ENCODE data around the gene SF3A2. TPM values are rescaled to one million over a fixed set of nuclear protein-coding genes. Genes with fewer than 3 reads are reported as not detected.

Gene SF3A2
- total RNA-seq, 6 experiments from 2014 or later, result 48.7 to 60.6 (median 54.8) TPM

DNA sequence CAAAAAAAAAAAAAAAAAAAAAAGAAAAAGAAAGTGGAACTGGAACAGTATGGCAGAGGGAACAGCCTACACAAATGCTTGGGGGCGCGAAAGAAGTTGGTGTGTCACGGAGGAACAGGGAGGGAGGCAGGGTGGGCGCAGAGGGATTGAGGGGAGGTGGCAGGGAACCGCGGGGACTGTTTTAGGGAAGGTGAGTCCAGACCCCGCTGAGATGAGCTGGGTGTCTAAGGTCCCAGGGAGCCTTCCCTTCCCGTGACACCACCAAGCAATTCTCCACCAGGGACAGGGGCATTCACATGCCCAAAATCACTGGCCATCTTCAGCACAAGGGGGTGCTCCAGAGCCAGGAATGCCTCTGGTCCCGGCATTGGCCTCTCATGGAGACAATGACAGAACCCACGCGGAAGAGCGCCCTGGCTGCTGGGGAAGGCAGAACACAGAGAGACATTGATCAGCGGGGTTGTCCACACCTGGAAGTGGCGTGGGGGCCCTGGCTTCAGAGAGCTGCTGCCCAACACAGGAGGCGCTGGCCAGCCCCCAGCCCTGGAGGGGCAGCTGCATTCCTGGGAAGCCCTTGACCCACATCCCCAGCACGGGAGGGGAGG, 38.4 kb downstream of the SF3A2 start:
- TF ChIP-seq, protein P1, sequence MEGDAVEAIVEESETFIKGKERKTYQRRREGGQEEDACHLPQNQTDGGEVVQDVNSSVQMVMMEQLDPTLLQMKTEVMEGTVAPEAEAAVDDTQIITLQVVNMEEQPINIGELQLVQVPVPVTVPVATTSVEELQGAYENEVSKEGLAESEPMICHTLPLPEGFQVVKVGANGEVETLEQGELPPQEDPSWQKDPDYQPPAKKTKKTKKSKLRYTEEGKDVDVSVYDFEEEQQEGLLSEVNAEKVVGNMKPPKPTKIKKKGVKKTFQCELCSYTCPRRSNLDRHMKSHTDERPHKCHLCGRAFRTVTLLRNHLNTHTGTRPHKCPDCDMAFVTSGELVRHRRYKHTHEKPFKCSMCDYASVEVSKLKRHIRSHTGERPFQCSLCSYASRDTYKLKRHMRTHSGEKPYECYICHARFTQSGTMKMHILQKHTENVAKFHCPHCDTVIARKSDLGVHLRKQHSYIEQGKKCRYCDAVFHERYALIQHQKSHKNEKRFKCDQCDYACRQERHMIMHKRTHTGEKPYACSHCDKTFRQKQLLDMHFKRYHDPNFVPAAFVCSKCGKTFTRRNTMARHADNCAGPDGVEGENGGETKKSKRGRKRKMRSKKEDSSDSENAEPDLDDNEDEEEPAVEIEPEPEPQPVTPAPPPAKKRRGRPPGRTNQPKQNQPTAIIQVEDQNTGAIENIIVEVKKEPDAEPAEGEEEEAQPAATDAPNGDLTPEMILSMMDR (IDR thresholded peaks at IDR 0.05), result peak; percentile 78
- H3K9me3 Mint-ChIP-seq, result no peaks in the 10 kb centered on the region
- peaks cover 29% of the 10 kb centered on the region for H3K27me3 Mint-ChIP-seq (ENCODE audit: insufficient read depth)
- H3K4me3 Mint-ChIP-seq, result peak overlapping the region; percentile 71
- peak; percentile 70 for DNase-seq
- peaks cover 30% of the 10 kb centered on the region for H3K36me3 Mint-ChIP-seq (ENCODE audit: low read depth)
- H3K27ac Mint-ChIP-seq, result peak overlapping the region; percentile 73
- peaks cover 36% of the 10 kb centered on the region for H3K4me1 Mint-ChIP-seq (ENCODE audit: low read depth)

DNA sequence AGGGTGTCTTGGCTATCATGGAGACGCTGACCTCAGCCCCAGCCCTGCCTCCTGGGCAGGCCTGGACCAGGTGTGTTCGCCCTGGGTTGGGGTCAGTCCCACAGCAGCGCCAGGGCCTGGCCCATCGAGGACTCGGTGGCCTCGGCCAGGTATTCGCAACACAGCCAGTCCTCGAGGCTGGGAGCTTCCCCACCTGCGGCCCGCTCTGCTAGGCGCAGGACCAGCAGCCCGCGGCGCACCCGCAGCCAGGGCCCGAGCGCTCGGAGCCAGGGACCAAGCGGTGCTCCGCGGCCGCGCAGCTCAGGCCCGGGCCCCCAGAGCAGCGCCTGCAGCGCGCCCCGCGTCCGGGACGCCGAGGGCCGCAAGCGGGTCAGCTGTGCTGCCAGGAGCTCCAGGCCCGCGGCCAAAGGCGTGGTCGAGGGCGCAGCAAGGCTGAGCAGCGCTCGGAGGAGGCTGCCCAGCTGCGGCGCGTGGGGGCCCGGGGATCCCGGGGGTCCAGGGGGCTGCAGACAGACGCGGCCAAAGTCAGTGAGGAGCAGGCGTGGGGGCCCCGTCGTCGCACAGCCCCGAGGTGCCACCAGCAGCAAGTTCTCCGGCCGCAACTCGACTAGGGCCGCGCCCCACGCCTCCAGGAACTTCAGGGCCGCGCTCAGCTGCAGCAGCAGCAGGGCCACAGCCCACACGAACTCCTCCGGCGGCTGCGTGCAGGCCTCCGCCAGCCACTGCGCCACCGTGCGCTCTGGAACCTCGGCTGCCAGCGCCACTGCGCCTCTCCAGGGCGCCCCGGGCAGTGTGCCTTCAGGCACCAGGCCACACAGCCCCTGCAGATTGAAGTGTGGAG, 39.2 kb downstream of the SF3A2 start:
- Mint-ChIP-seq H3K27ac (no peak overlapping the region), H3K4me1 (ENCODE audit: low read depth) (peaks cover 36% of the 10 kb centered on the region), H3K4me3 (no peak overlapping the region), H3K36me3 (ENCODE audit: low read depth) (peaks cover 30% of the 10 kb centered on the region), H3K27me3 (ENCODE audit: insufficient read depth) (peaks cover 26% of the 10 kb centered on the region), H3K9me3 (no peaks in the 10 kb centered on the region)
- TF ChIP-seq, protein P1 (IDR thresholded peaks at IDR 0.05), result no peak
- DNase-seq, result no peak

DNA sequence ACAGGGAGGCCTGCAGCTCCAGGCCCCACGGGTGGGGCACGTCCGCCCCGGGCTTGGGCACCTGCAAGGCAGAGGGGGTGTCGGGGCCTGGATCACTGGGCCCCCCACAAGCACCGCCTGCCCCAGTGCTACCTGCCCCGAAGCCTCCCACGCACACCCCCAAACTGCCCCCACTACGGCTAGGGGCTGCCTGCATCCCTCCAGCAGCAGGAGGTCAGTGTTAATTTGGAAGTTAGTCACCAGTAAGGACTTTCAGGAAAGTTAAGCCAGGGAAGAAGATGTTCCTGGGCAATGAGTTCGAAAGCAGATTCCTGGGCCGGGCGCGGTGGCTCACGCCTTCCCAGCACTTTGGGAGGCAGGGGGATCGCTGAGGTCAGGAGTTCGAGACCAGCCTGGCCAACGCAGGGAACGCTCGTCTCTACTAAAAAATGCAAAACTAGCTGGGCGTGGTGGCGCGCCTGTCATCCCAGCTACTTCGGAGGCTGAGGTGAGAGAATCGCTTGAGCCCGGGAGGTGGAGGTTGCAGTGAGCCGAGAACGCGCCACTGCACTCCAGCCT, 39.9 kb downstream of the SF3A2 start:
- no peak for DNase-seq
- Mint-ChIP-seq H3K36me3 (ENCODE audit: low read depth) (peaks cover 27% of the 10 kb centered on the region), H3K27ac (no peak overlapping the region), H3K27me3 (ENCODE audit: insufficient read depth) (peaks cover 24% of the 10 kb centered on the region), H3K4me1 (ENCODE audit: low read depth) (peaks cover 34% of the 10 kb centered on the region), H3K9me3 (no peaks in the 10 kb centered on the region), H3K4me3 (no peak overlapping the region)
- TF ChIP-seq, protein P1 (IDR thresholded peaks at IDR 0.05), result no peak

DNA sequence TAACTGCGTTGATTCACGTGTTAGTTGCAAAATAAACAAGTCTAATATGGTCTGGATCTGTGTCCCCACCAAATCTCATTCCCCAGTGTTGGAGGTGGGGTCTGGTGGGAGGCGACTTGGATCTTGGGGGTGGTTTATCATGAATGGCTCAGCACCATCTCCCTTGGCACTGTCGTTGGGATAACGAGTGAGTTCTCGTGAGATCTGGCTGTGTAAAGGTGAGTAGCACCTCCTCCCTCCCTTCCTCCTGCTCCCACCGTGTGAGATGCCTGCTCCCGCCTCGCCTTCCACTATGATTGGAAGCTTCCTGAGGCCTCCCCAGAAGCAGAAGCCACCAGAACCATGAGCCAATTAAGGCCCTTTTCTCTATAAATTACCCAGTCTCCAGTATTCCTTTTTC, 40.5 kb downstream of the SF3A2 start:
- TF ChIP-seq, protein P1 (IDR thresholded peaks at IDR 0.05), result no peak
- Mint-ChIP-seq H3K27me3 (ENCODE audit: insufficient read depth) (peaks cover 20% of the 10 kb centered on the region), H3K4me3 (no peak overlapping the region; the same call in 1 of the 2 replicates), H3K27ac (peak overlapping the region; percentile 46; the same call in 1 of the 2 replicates), H3K36me3 (ENCODE audit: low read depth) (peaks cover 22% of the 10 kb centered on the region), H3K9me3 (no peaks in the 10 kb centered on the region), H3K4me1 (ENCODE audit: low read depth) (peaks cover 34% of the 10 kb centered on the region)
- DNase-seq, result no peak

DNA sequence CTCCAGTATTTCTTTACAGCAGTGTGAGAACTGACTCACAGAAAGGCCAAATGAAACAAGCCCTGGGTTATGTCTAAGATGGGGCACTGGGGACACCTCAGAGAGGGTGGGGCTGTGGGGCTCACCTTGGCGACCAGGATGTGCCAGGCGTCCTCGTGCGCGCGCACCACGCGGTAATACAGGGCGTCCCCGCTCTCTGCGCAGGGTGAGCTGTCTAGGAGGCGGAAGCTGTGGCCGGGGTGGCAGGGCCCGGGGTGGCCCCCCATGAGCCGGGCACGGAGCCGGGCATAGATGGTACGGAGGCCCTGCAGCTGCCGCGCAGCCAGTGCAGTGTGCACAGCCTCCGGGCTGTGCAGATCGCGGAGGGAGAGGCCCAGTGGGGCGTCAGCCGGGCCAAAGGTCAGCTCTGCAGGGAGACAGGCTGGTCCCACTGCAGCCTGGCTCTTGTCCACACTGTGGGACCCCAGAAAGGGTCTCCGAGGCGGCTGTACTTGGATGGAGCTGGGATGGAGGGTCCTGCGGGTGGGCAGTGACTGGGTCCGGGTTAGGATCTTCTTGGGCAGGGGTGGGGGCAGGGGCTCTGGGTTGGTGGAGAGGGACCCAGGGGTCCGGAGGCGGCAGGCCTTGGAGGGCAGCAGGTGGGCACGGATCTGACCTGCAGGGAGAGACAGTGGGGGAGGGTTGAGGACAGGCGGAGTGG, 42.0 kb downstream of the SF3A2 start:
- H3K27ac Mint-ChIP-seq, result no peak overlapping the region

More for the DNA sequence above, 42.0 kb downstream of the SF3A2 start:
- TF ChIP-seq, protein P1 (IDR thresholded peaks at IDR 0.05), result no peak
- Mint-ChIP-seq H3K9me3 (no peaks in the 10 kb centered on the region), H3K4me3 (no peak overlapping the region), H3K36me3 (ENCODE audit: low read depth) (peaks cover 19% of the 10 kb centered on the region), H3K27me3 (ENCODE audit: insufficient read depth) (peaks cover 20% of the 10 kb centered on the region), H3K4me1 (ENCODE audit: low read depth) (peaks cover 26% of the 10 kb centered on the region)
- no peak for DNase-seq
